ENCODE data around the gene TBC1D16. TPM values are rescaled to one million over a fixed set of nuclear protein-coding genes. Genes with fewer than 3 reads are reported as not detected.

Gene TBC1D16
- total and polyA plus RNA-seq, 5 donors from 2014 or later, result 0.06 to 0.72 (median 0.13) TPM

DNA sequence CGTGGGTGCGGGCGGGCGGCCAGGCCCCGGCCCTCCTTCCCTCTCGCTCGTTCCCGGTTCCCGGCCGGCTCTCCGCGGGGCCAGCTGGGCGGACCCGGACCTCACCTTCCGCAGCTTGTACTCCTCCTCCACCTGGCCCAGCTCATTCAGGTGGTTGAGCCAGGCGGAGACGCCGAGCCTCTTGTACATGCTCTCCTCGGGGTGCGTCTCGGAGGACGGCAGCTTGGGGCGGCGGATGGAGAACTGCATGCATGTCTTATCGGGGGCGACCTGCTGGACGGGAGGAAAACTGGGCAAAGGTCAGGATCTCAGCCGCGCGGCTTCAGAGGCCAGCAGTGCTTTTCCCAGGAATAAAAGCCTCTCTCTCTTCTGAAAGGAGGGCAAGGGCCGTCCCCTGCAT, 85.4 kb downstream of the TBC1D16 start:
- Mint-ChIP-seq H3K36me3 (no peaks in the 10 kb centered on the region), H3K27me3 (peaks cover 4% of the 10 kb centered on the region), H3K27ac (no peak overlapping the region), H3K4me3 (no peak overlapping the region), H3K4me1 (peaks cover 0 to 3% (median 0%) of the 10 kb centered on the region in 4 donors), H3K9me3 (peaks cover 0 to 1% (median 0%) of the 10 kb centered on the region in 7 donors)
- Histone ChIP-seq H3K27me3 (ENCODE audit: control insufficient read depth, insufficient read depth, low read length) (no peaks in the 10 kb centered on the region), H3K4me1 (ENCODE audit: control insufficient read depth, insufficient read depth, low read length, poor library complexity, severe bottlenecking) (no peaks in the 10 kb centered on the region), H3K9me3 (ENCODE audit: control insufficient read depth in 2 of 2, low read length in 2 of 2) (no peaks in the 10 kb centered on the region), H3K27ac (ENCODE audit: insufficient read depth, low read length, poor library complexity, severe bottlenecking) (no peak overlapping the region), H3K4me3 (ENCODE audit: low read depth, low read length) (no peak overlapping the region), H3K36me3 (ENCODE audit: control insufficient read depth, insufficient read depth, low read length) (no peaks in the 10 kb centered on the region)
- no peak for ATAC-seq (ENCODE audit: low read depth in 2 of 2)
- DNase-seq, result no peak

DNA sequence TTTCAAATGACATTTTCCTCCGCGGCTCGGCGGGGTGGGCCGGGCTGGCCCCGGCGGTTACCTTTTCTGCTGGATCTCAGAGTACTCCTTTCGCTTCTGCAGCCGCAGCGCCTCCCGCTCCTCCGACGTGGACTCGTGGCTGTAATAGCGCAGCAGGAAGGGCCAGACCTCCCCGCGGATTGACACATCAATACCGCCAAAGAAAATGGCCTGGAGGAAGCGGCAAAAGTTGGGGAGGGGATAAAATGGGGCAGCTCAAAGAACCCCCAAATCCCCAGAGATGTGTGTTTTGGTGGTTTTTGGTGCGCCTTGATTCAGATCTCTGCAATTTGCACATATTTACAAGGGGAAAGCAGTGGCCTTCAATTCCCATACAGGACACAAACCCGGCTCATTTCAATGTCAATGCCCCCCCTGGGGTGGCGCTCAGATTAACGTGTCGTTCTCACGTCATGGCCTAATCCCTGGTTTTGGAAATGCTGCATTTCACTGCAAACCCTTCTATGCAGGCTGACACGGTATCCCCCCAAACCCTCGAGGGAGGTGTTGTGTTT, 85.9 kb downstream of the TBC1D16 start:
- Mint-ChIP-seq H3K36me3 (no peaks in the 10 kb centered on the region), H3K27ac (no peak overlapping the region), H3K4me3 (no peak overlapping the region), H3K9me3 (peaks cover 0 to 1% (median 0%) of the 10 kb centered on the region in 7 donors), H3K27me3 (peaks cover 4% of the 10 kb centered on the region), H3K4me1 (peaks cover 0 to 3% (median 0%) of the 10 kb centered on the region in 4 donors)
- no peaks in the 10 kb centered on the region for H3K9me3 ChIP-seq (ENCODE audit: control insufficient read depth in 2 of 2, low read length in 2 of 2)
- ATAC-seq (ENCODE audit: low read depth in 2 of 2), result no peak
- DNase-seq, result no peak
- no peaks in the 10 kb centered on the region for H3K4me1 ChIP-seq (ENCODE audit: control insufficient read depth, insufficient read depth, low read length, poor library complexity, severe bottlenecking)
- no peaks in the 10 kb centered on the region for H3K36me3 ChIP-seq (ENCODE audit: control insufficient read depth, insufficient read depth, low read length)
- H3K27me3 ChIP-seq (ENCODE audit: control insufficient read depth, insufficient read depth, low read length), result no peaks in the 10 kb centered on the region
- H3K4me3 ChIP-seq (ENCODE audit: low read depth, low read length), result no peak overlapping the region
- no peak overlapping the region for H3K27ac ChIP-seq (ENCODE audit: insufficient read depth, low read length, poor library complexity, severe bottlenecking)

DNA sequence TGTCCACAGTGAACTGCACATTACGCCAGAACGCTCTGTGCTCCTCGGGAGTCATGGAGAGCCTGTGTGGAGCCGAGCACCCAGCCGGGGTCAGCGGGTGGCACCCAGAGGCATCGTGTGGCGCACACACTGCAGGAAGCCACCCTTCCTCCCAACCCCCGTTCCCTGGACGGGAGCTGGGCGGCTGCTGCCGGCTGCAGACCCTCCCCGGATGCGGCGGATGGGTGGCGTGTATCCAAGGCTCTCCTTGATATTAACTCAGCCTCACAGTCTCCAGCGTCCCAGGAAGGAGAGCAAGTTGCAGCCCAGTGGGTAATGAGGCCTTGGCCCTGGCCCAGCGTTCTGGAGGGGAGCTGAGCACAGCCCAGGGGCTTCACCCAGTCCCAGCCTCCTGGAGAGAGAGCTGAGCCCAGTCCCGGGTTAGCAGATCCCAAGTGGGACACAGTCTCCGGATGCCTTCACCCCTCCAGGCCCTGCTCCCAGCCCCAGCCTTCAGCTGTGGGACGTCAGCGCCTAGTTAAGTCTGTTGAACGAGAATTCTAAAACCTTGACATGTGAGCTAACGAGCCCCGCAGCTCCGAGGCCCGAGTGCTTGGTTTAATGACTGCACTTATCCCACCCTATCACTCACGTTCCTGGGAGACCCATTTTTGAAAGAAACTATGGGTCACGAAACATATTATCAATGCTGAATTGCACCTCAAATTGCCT, 86.6 kb downstream of the TBC1D16 start:
- no peak overlapping the region for H3K27ac Mint-ChIP-seq
- no peak overlapping the region for H3K4me3 Mint-ChIP-seq

DNA sequence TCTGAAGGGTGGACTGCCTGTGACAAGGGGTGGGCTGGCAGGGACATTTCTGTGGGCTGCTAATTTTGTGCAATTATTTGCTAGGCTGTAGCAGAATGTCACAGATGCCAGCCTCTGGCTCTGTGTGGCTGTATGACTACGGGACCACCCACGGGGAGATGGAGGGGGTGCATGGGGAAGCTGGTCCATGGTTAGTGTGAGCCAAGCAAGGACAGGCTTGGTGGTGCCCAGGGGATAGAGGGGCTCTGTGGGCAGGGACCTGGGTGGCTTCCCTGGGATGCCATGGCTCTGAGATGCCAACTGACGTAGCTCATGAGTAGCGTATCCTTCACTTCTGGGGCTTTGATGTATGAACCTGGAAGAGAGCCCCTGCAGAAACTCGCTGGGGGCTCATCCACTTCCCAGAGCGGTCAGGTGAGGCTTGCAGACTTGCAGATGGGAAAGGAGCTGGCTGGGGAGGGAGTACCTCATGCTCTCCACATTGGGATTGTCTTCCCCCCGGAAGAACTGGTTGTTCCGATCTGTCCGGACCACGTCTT, 87.2 kb downstream of the TBC1D16 start:
- Histone ChIP-seq H3K9me3 (ENCODE audit: control insufficient read depth in 2 of 2, low read length in 2 of 2) (no peaks in the 10 kb centered on the region), H3K27ac (ENCODE audit: insufficient read depth, low read length, poor library complexity, severe bottlenecking) (no peak overlapping the region), H3K36me3 (ENCODE audit: control insufficient read depth, insufficient read depth, low read length) (no peaks in the 10 kb centered on the region), H3K4me3 (ENCODE audit: low read depth, low read length) (no peak overlapping the region), H3K4me1 (ENCODE audit: control insufficient read depth, insufficient read depth, low read length, poor library complexity, severe bottlenecking) (no peaks in the 10 kb centered on the region), H3K27me3 (ENCODE audit: control insufficient read depth, insufficient read depth, low read length) (no peaks in the 10 kb centered on the region)
- Mint-ChIP-seq H3K4me3 (no peak overlapping the region), H3K36me3 (no peaks in the 10 kb centered on the region), H3K27ac (no peak overlapping the region), H3K9me3 (peaks cover 0 to 1% (median 0%) of the 10 kb centered on the region in 7 donors), H3K4me1 (peaks cover 0 to 3% (median 0%) of the 10 kb centered on the region in 4 donors), H3K27me3 (peaks cover 4% of the 10 kb centered on the region)
- no peak for DNase-seq
- ATAC-seq (ENCODE audit: low read depth in 2 of 2), result no peak

More for the DNA sequence above, 86.6 kb downstream of the TBC1D16 start:
- H3K4me1 ChIP-seq (ENCODE audit: control insufficient read depth, insufficient read depth, low read length, poor library complexity, severe bottlenecking), result no peaks in the 10 kb centered on the region
- no peaks in the 10 kb centered on the region for H3K27me3 ChIP-seq (ENCODE audit: control insufficient read depth, insufficient read depth, low read length)
- no peak overlapping the region for H3K4me3 ChIP-seq (ENCODE audit: low read depth, low read length)
- no peaks in the 10 kb centered on the region for H3K9me3 ChIP-seq (ENCODE audit: control insufficient read depth in 2 of 2, low read length in 2 of 2)
- H3K4me1 Mint-ChIP-seq, result peaks cover 0 to 3% (median 0%) of the 10 kb centered on the region in 4 donors
- DNase-seq (no peak), ATAC-seq (ENCODE audit: low read depth in 2 of 2) (no peak)
- no peak overlapping the region for H3K27ac ChIP-seq (ENCODE audit: insufficient read depth, low read length, poor library complexity, severe bottlenecking)
- peaks cover 0 to 1% (median 0%) of the 10 kb centered on the region in 7 donors for H3K9me3 Mint-ChIP-seq
- H3K27me3 Mint-ChIP-seq, result peaks cover 4% of the 10 kb centered on the region
- no peaks in the 10 kb centered on the region for H3K36me3 ChIP-seq (ENCODE audit: control insufficient read depth, insufficient read depth, low read length)
- H3K36me3 Mint-ChIP-seq, result no peaks in the 10 kb centered on the region

DNA sequence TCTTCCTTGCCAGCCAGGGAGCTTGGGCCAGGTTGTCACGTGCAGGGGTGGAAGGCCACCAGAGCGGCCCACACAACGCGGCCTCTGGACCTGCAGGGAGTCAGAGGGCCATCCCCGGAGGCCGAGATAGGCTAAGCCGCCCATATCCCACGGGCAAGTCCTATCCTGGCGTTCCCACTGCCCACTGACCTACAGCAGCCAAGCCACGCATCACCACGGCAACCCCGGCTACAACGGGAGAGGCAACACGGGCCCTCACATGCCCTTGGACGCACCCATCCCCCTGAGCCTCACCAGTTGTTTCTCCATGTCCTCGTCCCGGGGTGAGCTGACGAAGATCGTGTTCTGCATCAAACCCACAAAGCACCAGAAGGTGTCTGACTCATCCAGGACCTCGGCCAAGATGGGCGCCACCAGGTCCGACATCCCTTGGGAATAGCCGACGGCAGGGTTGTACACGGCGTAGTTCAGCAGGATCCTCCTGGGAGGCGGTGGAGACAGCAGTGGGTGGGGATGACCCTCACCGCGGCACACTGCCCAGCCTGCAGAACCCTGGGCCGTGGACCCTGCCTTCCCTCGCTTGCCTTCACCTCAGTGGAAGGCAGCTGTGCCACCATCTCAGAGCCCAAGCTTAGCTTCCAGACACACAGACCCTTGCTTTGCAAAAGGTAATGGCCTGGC, 88.2 kb downstream of the TBC1D16 start:
- Histone ChIP-seq H3K36me3 (ENCODE audit: control insufficient read depth, insufficient read depth, low read length) (no peaks in the 10 kb centered on the region), H3K27ac (ENCODE audit: insufficient read depth, low read length, poor library complexity, severe bottlenecking) (no peak overlapping the region), H3K4me1 (ENCODE audit: control insufficient read depth, insufficient read depth, low read length, poor library complexity, severe bottlenecking) (peaks cover under 1% of the 10 kb centered on the region), H3K27me3 (ENCODE audit: control insufficient read depth, insufficient read depth, low read length) (no peaks in the 10 kb centered on the region), H3K9me3 (ENCODE audit: control insufficient read depth in 2 of 2, low read length in 2 of 2) (no peaks in the 10 kb centered on the region), H3K4me3 (ENCODE audit: low read depth, low read length) (no peak overlapping the region)
- Mint-ChIP-seq H3K9me3 (peaks cover 0 to 1% (median 0%) of the 10 kb centered on the region in 7 donors), H3K4me1 (peaks cover 0 to 10% (median 6%) of the 10 kb centered on the region in 4 donors), H3K4me3 (no peak overlapping the region), H3K27ac (no peak overlapping the region), H3K36me3 (no peaks in the 10 kb centered on the region), H3K27me3 (peaks cover under 1% of the 10 kb centered on the region)
- ATAC-seq (ENCODE audit: low read depth in 2 of 2) (no peak), DNase-seq (no peak)

DNA sequence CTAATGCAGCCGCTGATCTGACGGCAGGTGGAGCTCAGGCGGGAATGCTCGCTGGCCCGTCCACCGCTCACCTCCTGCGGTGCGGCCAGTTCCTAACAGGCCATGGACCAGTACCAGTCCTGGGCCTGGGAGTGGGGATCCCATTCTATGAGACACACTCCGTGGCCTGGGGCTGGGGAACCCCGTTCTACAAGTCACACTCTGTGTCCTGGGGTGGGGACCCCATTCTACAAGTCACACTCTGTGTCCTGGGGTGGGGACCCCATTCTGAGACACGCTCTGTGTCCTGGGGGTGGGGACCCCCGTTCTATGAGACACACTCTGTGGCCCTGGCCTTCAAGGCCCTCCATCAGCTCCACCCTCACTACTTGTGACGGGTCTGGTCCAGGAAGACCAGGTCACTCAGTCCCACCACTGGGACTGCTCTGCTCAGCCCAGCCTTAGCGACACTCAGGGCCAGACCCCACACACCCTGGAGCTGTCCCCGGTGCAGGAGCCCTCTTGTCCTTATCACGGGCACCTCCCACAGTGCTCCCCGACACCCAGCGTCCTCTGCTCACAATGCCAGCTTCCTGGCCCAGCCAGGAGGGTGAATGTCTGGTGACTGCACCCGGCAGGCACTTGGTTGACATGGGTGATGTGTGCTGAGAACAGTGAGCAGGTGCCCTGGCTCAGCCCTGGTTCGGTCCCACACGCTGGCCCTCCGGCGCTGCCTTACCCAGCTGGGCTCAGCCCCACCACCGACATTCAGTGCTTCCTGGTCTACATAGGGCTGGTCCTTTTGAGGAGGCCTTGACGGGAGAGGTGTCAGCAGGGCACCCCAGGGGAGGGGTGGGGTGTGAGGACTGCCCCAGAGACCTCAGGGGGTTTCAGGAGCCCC, 89.1 kb downstream of the TBC1D16 start:
- Mint-ChIP-seq H3K4me1 (peaks cover 0 to 12% (median 6%) of the 10 kb centered on the region in 4 donors), H3K36me3 (no peaks in the 10 kb centered on the region), H3K4me3 (peak overlapping the region in 1 of 4 donors; percentile 85), H3K27me3 (no peaks in the 10 kb centered on the region), H3K9me3 (peaks cover 0 to 1% (median 0%) of the 10 kb centered on the region in 7 donors), H3K27ac (no peak overlapping the region)
- DNase-seq (no peak), ATAC-seq (ENCODE audit: low read depth in 2 of 2) (no peak)
- Histone ChIP-seq H3K9me3 (ENCODE audit: control insufficient read depth in 2 of 2, low read length in 2 of 2) (no peaks in the 10 kb centered on the region), H3K4me3 (ENCODE audit: low read depth, low read length) (no peak overlapping the region), H3K36me3 (ENCODE audit: control insufficient read depth, insufficient read depth, low read length) (no peaks in the 10 kb centered on the region), H3K27me3 (ENCODE audit: control insufficient read depth, insufficient read depth, low read length) (no peaks in the 10 kb centered on the region), H3K4me1 (ENCODE audit: control insufficient read depth, insufficient read depth, low read length, poor library complexity, severe bottlenecking) (peaks cover 5% of the 10 kb centered on the region), H3K27ac (ENCODE audit: insufficient read depth, low read length, poor library complexity, severe bottlenecking) (no peak overlapping the region)

DNA sequence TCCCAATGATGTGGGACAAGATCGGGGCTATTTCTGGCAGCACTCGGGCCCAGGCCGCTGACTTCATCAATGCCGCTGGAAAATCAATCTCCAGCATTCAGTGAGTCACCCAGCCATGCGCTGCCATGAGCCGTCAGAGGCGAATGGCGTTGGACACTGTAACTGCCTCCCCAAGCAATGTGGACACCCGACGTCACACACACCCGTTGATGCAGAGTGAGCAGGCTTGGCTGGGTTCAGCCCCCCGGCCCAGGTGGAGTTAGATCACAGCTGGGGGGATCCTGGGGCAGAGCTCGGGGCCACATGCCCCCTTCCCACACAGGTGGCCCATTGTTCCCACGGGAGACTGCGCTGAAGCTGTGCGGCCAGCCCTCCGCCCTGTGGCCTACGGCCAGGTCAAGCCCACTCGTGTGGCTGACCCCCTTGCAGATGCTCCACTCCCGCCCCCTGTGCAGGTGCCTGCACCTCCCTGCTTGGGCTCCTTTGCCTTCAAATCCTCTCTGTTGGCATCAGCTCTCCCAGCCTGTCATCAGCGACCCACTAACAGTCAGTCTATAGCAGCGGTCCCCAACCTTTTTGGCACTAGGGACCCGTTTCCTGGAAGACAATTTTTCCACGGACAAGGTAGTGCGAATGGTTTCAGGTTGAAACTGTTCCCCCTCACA, 89.9 kb downstream of the TBC1D16 start:
- Mint-ChIP-seq H3K27ac (no peak overlapping the region), H3K4me3 (no peak overlapping the region), H3K9me3 (peaks cover 0 to 1% (median 0%) of the 10 kb centered on the region in 7 donors), H3K4me1 (peaks cover 0 to 14% (median 6%) of the 10 kb centered on the region in 4 donors), H3K36me3 (no peaks in the 10 kb centered on the region), H3K27me3 (no peaks in the 10 kb centered on the region)
- no peaks in the 10 kb centered on the region for H3K27me3 ChIP-seq (ENCODE audit: control insufficient read depth, insufficient read depth, low read length)
- no peak for DNase-seq
- no peaks in the 10 kb centered on the region for H3K36me3 ChIP-seq (ENCODE audit: control insufficient read depth, insufficient read depth, low read length)
- H3K9me3 ChIP-seq (ENCODE audit: control insufficient read depth in 2 of 2, low read length in 2 of 2), result no peaks in the 10 kb centered on the region
- H3K4me1 ChIP-seq (ENCODE audit: control insufficient read depth, insufficient read depth, low read length, poor library complexity, severe bottlenecking), result peaks cover 5% of the 10 kb centered on the region
- ATAC-seq (ENCODE audit: low read depth in 2 of 2), result no peak
- no peak overlapping the region for H3K4me3 ChIP-seq (ENCODE audit: low read depth, low read length)
- no peak overlapping the region for H3K27ac ChIP-seq (ENCODE audit: insufficient read depth, low read length, poor library complexity, severe bottlenecking)

All from CD4-positive, CD25-positive, alpha-beta regulatory T cell (primary cell).